ENCODE results near the gene ULBP1. TPM values are rescaled to one million over a fixed set of nuclear protein-coding genes. Genes with fewer than 3 reads are reported as not detected.
"Not testable (repeated sequence)": the region's sequence is repeated elsewhere in the genome, so short reads cannot be mapped to it uniquely, and the experiment has no call there.

Gene ULBP1
- polyA plus RNA-seq, 1 experiment, result 2.6 TPM

DNA sequence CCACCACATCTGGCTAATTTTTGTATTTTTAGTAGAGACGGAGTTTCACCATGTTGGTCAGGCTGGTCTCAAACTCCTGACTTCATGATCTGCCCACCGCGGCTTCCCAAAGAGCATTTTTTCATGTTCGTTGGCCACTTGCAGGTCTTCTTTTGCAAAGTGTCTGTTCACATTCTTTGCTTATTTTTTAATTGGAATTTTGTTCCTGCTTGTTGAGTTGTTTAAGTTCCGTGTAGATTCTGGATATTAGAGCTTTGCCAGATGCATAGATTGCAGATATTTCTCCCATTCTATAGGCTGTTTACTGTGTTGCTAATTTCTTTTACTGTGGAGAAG is 53.4 kb downstream of the ULBP1 start:
- DNase-seq (ENCODE audit: low read depth); H3K4me3 ChIP-seq (ENCODE audit: low read depth, low read length); POLR2A ChIA-PET; H3K36me3 ChIP-seq (ENCODE audit: control insufficient read depth, insufficient read depth, low read length): not testable (repeated sequence)
- peaks cover 29% of the 10 kb centered on the region for H3K27me3 ChIP-seq (ENCODE audit: control insufficient read depth, insufficient read depth, low read length)
- CTCF ChIA-PET, result interaction anchor here (0.7 to 2.1 kb wide), 19 partner anchors 8 to 378 kb away, joined by 3 to 24 read pairs (median 4); partner anchors contain the start of gene RAET1L
- TF ChIP-seq, protein P1, sequence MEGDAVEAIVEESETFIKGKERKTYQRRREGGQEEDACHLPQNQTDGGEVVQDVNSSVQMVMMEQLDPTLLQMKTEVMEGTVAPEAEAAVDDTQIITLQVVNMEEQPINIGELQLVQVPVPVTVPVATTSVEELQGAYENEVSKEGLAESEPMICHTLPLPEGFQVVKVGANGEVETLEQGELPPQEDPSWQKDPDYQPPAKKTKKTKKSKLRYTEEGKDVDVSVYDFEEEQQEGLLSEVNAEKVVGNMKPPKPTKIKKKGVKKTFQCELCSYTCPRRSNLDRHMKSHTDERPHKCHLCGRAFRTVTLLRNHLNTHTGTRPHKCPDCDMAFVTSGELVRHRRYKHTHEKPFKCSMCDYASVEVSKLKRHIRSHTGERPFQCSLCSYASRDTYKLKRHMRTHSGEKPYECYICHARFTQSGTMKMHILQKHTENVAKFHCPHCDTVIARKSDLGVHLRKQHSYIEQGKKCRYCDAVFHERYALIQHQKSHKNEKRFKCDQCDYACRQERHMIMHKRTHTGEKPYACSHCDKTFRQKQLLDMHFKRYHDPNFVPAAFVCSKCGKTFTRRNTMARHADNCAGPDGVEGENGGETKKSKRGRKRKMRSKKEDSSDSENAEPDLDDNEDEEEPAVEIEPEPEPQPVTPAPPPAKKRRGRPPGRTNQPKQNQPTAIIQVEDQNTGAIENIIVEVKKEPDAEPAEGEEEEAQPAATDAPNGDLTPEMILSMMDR (IDR thresholded peaks at IDR 0.05; ENCODE audit: insufficient read depth, low read depth, low read length), result peak; percentile 5; the same call in 1 of the 2 replicates

DNA sequence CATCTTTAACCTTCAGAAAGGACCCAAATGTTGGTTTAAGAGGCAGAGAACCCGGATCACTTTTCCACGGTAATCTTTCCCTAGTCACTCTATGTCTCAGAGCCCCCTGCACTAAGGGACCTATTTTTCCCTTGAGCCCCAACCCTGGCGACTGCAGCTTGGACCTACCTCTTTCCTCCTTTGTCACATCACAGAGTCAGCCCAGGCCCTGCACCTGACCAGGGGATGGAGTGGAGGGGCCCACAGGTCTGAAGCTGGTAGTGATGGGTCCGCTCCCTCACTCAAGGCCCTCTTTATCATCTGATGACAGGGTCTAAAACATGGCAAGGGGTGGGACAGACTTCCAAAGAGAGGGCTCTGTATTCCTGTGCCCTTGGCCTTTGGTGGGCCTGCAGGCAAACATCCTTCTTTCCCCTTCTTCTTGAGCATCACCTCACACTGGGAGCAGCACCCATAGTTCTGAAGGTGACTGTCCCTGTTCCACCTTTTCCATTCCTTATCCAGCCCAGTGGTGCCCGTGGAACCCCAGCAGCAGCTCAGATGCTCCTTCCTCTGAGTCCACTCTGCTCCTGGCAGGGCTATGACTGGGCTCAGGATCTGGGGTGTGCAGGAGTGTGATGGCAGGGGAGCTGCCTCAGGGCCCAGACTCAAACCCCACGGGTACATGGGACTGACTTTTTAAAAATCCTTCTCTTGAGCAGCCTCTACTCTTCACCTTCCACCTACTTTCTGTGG is 55.3 kb downstream of the ULBP1 start:
- peaks cover 22% of the 10 kb centered on the region for H3K27me3 ChIP-seq (ENCODE audit: control insufficient read depth, insufficient read depth, low read length)
- TF ChIP-seq, protein P1 (IDR thresholded peaks at IDR 0.05; ENCODE audit: insufficient read depth, low read depth, low read length), result no peak
- H3K36me3 ChIP-seq (ENCODE audit: control insufficient read depth, insufficient read depth, low read length), result no peaks in the 10 kb centered on the region
- CTCF ChIA-PET, result no interaction called here
- no peak overlapping the region for H3K4me3 ChIP-seq (ENCODE audit: low read depth, low read length)
- POLR2A ChIA-PET, result no interaction called here
- DNase-seq (ENCODE audit: low read depth), result no peak

DNA sequence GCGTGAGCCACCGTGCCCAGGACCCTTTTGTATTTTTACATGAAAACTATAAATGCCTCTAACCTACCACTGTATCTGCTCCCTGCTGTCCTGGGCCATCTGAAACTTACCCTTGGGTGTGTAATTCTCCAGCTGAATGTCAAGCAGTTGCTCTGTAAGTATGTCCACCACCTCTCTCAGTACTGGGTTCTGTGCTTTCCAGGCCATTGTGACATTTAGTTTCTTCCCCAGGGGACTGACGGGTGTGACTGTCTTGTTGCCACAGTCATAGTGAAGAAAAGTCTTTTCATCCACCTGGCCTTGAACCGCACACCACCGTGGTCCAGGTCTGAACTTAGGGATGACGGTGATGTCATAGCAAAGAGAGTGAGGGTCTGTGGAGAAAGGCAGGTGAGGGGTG is 58.1 kb downstream of the ULBP1 start:
- H3K4me3 ChIP-seq (ENCODE audit: low read depth, low read length); POLR2A ChIA-PET; CTCF ChIA-PET; H3K36me3 ChIP-seq (ENCODE audit: control insufficient read depth, insufficient read depth, low read length); DNase-seq (ENCODE audit: low read depth): not testable (repeated sequence)
- peaks cover 15% of the 10 kb centered on the region for H3K27me3 ChIP-seq (ENCODE audit: control insufficient read depth, insufficient read depth, low read length)

Other genes with a start within 250 kb of the ULBP1 start
- 12.4 and 16.7 TPM in 2 replicates for gene LATS1, start 245.8 kb upstream of the ULBP1 start, polyA plus RNA-seq (2011; rRNA removed)
- gene NUP43, start 217.4 kb upstream of the ULBP1 start, polyA plus RNA-seq (2011; rRNA removed), result 20.1 and 35.4 TPM in 2 replicates
- 63.2 and 106 TPM in 2 replicates for gene PCMT1, start 214.2 kb upstream of the ULBP1 start, polyA plus RNA-seq (2011; rRNA removed)
- 26.3 and 32.6 TPM in 2 replicates for gene LRP11, start 99.6 kb upstream of the ULBP1 start, polyA plus RNA-seq (2011; rRNA removed)
- gene RAET1E, start 65.8 kb upstream of the ULBP1 start, polyA plus RNA-seq (2011; rRNA removed), result 0.22 and 0.31 TPM in 2 replicates
- gene RAET1G, start 40.8 kb upstream of the ULBP1 start, polyA plus RNA-seq (2011; rRNA removed), result 0.77 and 1.1 TPM in 2 replicates
- 15.1 and 22.8 TPM in 2 replicates for gene ULBP2, start 21.9 kb upstream of the ULBP1 start, polyA plus RNA-seq (2011; rRNA removed)
- not detected in 2 replicates for gene RAET1L, start 61.6 kb downstream of the ULBP1 start, polyA plus RNA-seq (2011; rRNA removed)
- 5.6 and 6.0 TPM in 2 replicates for gene ULBP3, start 105.2 kb downstream of the ULBP1 start, polyA plus RNA-seq (2011; rRNA removed)
- 0.05 and 0.11 TPM in 2 replicates for gene PPP1R14C, start 179.1 kb downstream of the ULBP1 start, polyA plus RNA-seq (2011; rRNA removed)

Measured in BJ (cell line).